H9 (cell line): ENCODE results near the gene TPSB2. TPM values are rescaled to one million over a fixed set of nuclear protein-coding genes. Genes with fewer than 3 reads are reported as not detected.

Experiments used
- DNase-seq: peaks from one replicate; pipeline ENCODE4 v3.0.0-alpha.2; 2017
- H2AFZ ChIP-seq: one replicate; pipeline ENCODE4 v1.6.1; 2013; ENCODE audit warnings: mild to moderate bottlenecking, low read length, control low read depth, moderate library complexity
- H2AK5ac ChIP-seq: 2 replicates; pipeline ENCODE4 v1.6.1; 2013; ENCODE audit warnings: low read length, control low read depth, mixed read lengths; ENCODE audit not compliant: insufficient read length
- H2BK120ac ChIP-seq: one replicate; pipeline ENCODE4 v1.6.1; 2013; ENCODE audit warnings: low read depth, mild to moderate bottlenecking, low read length, control low read depth, inconsistent platforms; ENCODE audit not compliant: poor library complexity, severe bottlenecking
- H2BK12ac ChIP-seq: 2 replicates; pipeline ENCODE4 v1.6.1; 2013; ENCODE audit warnings: low read length, control low read depth, mixed read lengths, low read depth; ENCODE audit not compliant: insufficient read length
- H2BK15ac ChIP-seq: 2 replicates; pipeline ENCODE4 v1.6.1; 2013; ENCODE audit warnings: low read depth, low read length, control low read depth
- H2BK20ac ChIP-seq: one replicate; pipeline ENCODE4 v1.6.1; 2013; ENCODE audit warnings: low read depth, mild to moderate bottlenecking, low read length, control low read depth, inconsistent platforms; ENCODE audit not compliant: poor library complexity, severe bottlenecking
- H2BK5ac ChIP-seq: 2 replicates; pipeline ENCODE4 v1.6.1; 2013; ENCODE audit warnings: low read length, control low read depth, mixed read lengths; ENCODE audit not compliant: insufficient read length
- H3K14ac ChIP-seq: 2 replicates; pipeline ENCODE4 v1.6.1; 2013; ENCODE audit warnings: low read length, control low read depth; ENCODE audit not compliant: insufficient read depth
- H3K18ac ChIP-seq: 2 replicates; pipeline ENCODE4 v1.6.1; 2013; ENCODE audit warnings: low read depth, mild to moderate bottlenecking, mixed read lengths, low read length, control low read depth; ENCODE audit not compliant: insufficient read length
- H3K23ac ChIP-seq: 2 replicates; pipeline ENCODE4 v1.6.1; 2013; ENCODE audit warnings: low read length, control low read depth, mixed read lengths, low read depth; ENCODE audit not compliant: insufficient read length
- H3K23me2 ChIP-seq: 2 replicates; pipeline ENCODE4 v1.6.1; 2013; ENCODE audit warnings: low read depth, mild to moderate bottlenecking, mixed read lengths, low read length, control low read depth; ENCODE audit not compliant: insufficient read length, poor library complexity, severe bottlenecking
- H3K27ac ChIP-seq: 2 replicates; pipeline ENCODE4 v1.5.1; 2013; ENCODE audit warnings: low read length, control low read depth, mixed read lengths, low read depth; ENCODE audit not compliant: insufficient read length
- H3K27me3 ChIP-seq: 2 replicates; pipeline ENCODE4 v1.6.1; 2013; ENCODE audit warnings: low read length, control low read depth, inconsistent platforms; ENCODE audit not compliant: insufficient read depth
- H3K4ac ChIP-seq: 2 replicates; pipeline ENCODE4 v1.6.1; 2013; ENCODE audit warnings: low read depth, mild to moderate bottlenecking, control low read depth, inconsistent platforms, low read length, moderate library complexity
- H3K4me1 ChIP-seq: 2 replicates; pipeline ENCODE4 v1.6.1; 2013; ENCODE audit warnings: low read length, control low read depth, inconsistent platforms; ENCODE audit not compliant: insufficient read depth
- H3K4me2 ChIP-seq: 2 replicates; pipeline ENCODE4 v1.6.1; 2013; ENCODE audit warnings: low read length, control low read depth, mixed read lengths; ENCODE audit not compliant: insufficient read length, insufficient read depth
- H3K56ac ChIP-seq: 2 replicates; pipeline ENCODE4 v1.6.1; 2013; ENCODE audit warnings: low read depth, mild to moderate bottlenecking, mixed read lengths, low read length, control low read depth; ENCODE audit not compliant: insufficient read length
- H3K79me1 ChIP-seq: 2 replicates; pipeline ENCODE4 v1.6.1; 2013; ENCODE audit warnings: low read depth, mild to moderate bottlenecking, moderate library complexity, low read length, control low read depth, inconsistent platforms; ENCODE audit not compliant: insufficient read depth, poor library complexity, severe bottlenecking
- H3K79me2 ChIP-seq: 2 replicates; pipeline ENCODE4 v1.6.1; 2013; ENCODE audit warnings: low read length, control low read depth, inconsistent platforms; ENCODE audit not compliant: insufficient read depth
- H3K9ac ChIP-seq: 2 replicates; pipeline ENCODE4 v1.6.1; 2013; ENCODE audit warnings: low read length, control low read depth, mixed read lengths; ENCODE audit not compliant: insufficient read length; ENCODE audit errors: extremely low read depth
- H3K9me3 ChIP-seq: one replicate; pipeline ENCODE4 v1.6.1; 2013; ENCODE audit warnings: low read depth, low read length, inconsistent platforms; ENCODE audit not compliant: control insufficient read depth
- H3T11ph ChIP-seq: one replicate; pipeline ENCODE4 v1.6.1; 2013; ENCODE audit warnings: mild to moderate bottlenecking, low read length, control low read depth, inconsistent platforms
- H4K20me1 ChIP-seq: one replicate; pipeline ENCODE4 v1.6.1; 2013; ENCODE audit not compliant: control insufficient read depth, insufficient read length, insufficient read depth
- H4K5ac ChIP-seq: 2 replicates; pipeline ENCODE4 v1.6.1; 2013; ENCODE audit warnings: low read depth, mild to moderate bottlenecking, mixed read lengths, low read length, control low read depth; ENCODE audit not compliant: insufficient read length
- H4K8ac ChIP-seq: replicated peaks from 2 replicates; pipeline ENCODE4 v1.6.1; 2013; ENCODE audit warnings: low read length, control low read depth, mixed read lengths, low read depth; ENCODE audit not compliant: insufficient read length
- H4K91ac ChIP-seq: 2 replicates; pipeline ENCODE4 v1.6.1; 2013; ENCODE audit warnings: low read depth, mild to moderate bottlenecking, moderate library complexity, mixed read lengths, low read length, control low read depth; ENCODE audit not compliant: insufficient read length
- H3K27ac Mint-ChIP-seq, 3 experiments: 2 replicates in 2 of 3; 3 replicates in 1 of 3; pipeline ENCODE4 v1.8.0; 2020 to 2021; ENCODE audit warnings: mixed read lengths in 3 of 3, mild to moderate bottlenecking in 1 of 3, moderate library complexity in 1 of 3
- H3K27me3 Mint-ChIP-seq: 2 replicates; pipeline ENCODE4 v1.8.0; 2021; ENCODE audit warnings: low read depth, mild to moderate bottlenecking, moderate library complexity, mixed read lengths
- H3K36me3 Mint-ChIP-seq, 3 experiments: 2 replicates in 2 of 3; 3 replicates in 1 of 3; pipeline ENCODE4 v1.8.0; 2020 to 2021; ENCODE audit warnings: low read depth in 3 of 3, mixed read lengths in 3 of 3; ENCODE audit not compliant: insufficient read depth in 1 of 3
- H3K4me1 Mint-ChIP-seq, 2 experiments: 2 replicates each; pipeline ENCODE4 v1.8.0; 2020; ENCODE audit warnings: mixed read lengths in 2 of 2
- H3K4me3 Mint-ChIP-seq, 2 experiments: 2 replicates in 1 of 2; 3 replicates in 1 of 2; pipeline ENCODE4 v1.8.0; 2020 to 2021; ENCODE audit warnings: mild to moderate bottlenecking in 2 of 2, mixed read lengths in 2 of 2, moderate library complexity in 1 of 2
- H3K9me3 Mint-ChIP-seq, 2 experiments: 2 replicates in 1 of 2; 3 replicates in 1 of 2; pipeline ENCODE4 v1.8.0; 2020; ENCODE audit warnings: mild to moderate bottlenecking in 2 of 2, mixed read lengths in 2 of 2, moderate library complexity in 1 of 2
- WGBS: extraction: QIAGEN DNeasy Blood & Tissue Kit; methylation state at CpG from one replicate; pipeline ENCODE4 v1.1.7; 2013; ENCODE audit warnings: missing lambda C conversion rate, low lambda C conversion rate, mixed read lengths; ENCODE audit not compliant: insufficient read length; ENCODE audit errors: extremely low coverage; 5-methylcytosine and 5-hydroxymethylcytosine counted together
- total RNA-seq: library from RNA; stranded (reverse); gene quantifications from 2 replicates; pipeline ENCODE4 v1.2.1, GENCODE V29; 2021
- TF ChIP-seq, protein P1 (sequence below): fragments of 200-600 bp; sonication (generic); conservative IDR thresholded peaks from 3 replicates; pipeline ENCODE4 v1.8.0; 2021; ENCODE audit warnings: antibody characterized with exemption, mild to moderate bottlenecking

The TPSB2 gene
- total RNA-seq, 1 experiment from 2014 or later = not detected

DNA sequence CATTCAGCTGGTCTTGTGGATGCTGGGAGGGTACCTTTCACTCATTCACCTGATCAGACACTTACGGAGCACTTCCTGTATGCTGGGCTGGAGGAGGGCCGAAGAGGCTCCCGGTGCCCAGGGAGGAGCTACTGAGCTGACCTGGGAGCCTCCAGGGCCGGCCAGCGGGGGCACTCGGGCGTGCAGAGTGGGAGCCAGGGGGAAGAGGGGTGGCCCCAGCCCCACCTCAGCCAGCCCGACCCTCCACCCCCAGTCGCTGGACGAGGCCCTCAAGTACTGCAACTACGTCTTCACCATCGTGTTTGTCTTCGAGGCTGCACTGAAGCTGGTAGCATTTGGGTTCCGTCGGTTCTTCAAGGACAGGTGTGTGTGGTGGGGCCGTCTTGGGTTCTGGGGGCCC lies 15.3 kb downstream of the TPSB2 start:
- Histone ChIP-seq H3K18ac (no peak overlapping the region), H3K23me2 (no peaks in the 10 kb centered on the region), H2BK5ac (no peak overlapping the region), H3K27me3 (no peaks in the 10 kb centered on the region), H2BK15ac (no peak overlapping the region), H3K14ac (no peak overlapping the region), H3K56ac (no peak overlapping the region), H4K5ac (no peak overlapping the region), H2BK120ac (no peak overlapping the region), H3K79me1 (no peaks in the 10 kb centered on the region), H4K8ac (no peak overlapping the region), H2AFZ (no peak overlapping the region), H3K4ac (no peak overlapping the region), H3K9me3 (no peaks in the 10 kb centered on the region), H3K23ac (no peak overlapping the region), H4K20me1 (peaks cover 3% of the 10 kb centered on the region), H3K4me1 (no peaks in the 10 kb centered on the region), H3K9ac (no peak overlapping the region), H2AK5ac (no peak overlapping the region), H3K4me2 (no peak overlapping the region), H4K91ac (no peak overlapping the region), H3K79me2 (no peaks in the 10 kb centered on the region), H2BK20ac (no peak overlapping the region), H3T11ph (no peak overlapping the region), H2BK12ac (no peak overlapping the region), H3K27ac (no peak overlapping the region)
- H3K4me1 Mint-ChIP-seq = no peaks in the 10 kb centered on the region
- no peak for DNase-seq
- WGBS = no CpG with 5 or more reads among the region's 16 CpGs
- no peak overlapping the region for H3K4me3 Mint-ChIP-seq
- no peaks in the 10 kb centered on the region for H3K9me3 Mint-ChIP-seq
- TF ChIP-seq, protein P1, sequence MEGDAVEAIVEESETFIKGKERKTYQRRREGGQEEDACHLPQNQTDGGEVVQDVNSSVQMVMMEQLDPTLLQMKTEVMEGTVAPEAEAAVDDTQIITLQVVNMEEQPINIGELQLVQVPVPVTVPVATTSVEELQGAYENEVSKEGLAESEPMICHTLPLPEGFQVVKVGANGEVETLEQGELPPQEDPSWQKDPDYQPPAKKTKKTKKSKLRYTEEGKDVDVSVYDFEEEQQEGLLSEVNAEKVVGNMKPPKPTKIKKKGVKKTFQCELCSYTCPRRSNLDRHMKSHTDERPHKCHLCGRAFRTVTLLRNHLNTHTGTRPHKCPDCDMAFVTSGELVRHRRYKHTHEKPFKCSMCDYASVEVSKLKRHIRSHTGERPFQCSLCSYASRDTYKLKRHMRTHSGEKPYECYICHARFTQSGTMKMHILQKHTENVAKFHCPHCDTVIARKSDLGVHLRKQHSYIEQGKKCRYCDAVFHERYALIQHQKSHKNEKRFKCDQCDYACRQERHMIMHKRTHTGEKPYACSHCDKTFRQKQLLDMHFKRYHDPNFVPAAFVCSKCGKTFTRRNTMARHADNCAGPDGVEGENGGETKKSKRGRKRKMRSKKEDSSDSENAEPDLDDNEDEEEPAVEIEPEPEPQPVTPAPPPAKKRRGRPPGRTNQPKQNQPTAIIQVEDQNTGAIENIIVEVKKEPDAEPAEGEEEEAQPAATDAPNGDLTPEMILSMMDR = no peak
- H3K27ac Mint-ChIP-seq = no peak overlapping the region
- H3K27me3 Mint-ChIP-seq = no peaks in the 10 kb centered on the region
- peaks cover 2 to 36% (median 23%) of the 10 kb centered on the region in 3 experiments; a peak in 6 of 7 replicates for H3K36me3 Mint-ChIP-seq
